Osteoblast (primary cell): ENCODE measurements around the gene IGSF3. TPM values are rescaled to one million over a fixed set of nuclear protein-coding genes. Genes with fewer than 3 reads are reported as not detected.
"Not testable (repeated sequence)": the region's sequence is repeated elsewhere in the genome, so short reads cannot be mapped to it uniquely, and the experiment has no call there.

Experiments
- DNase-seq: peaks from one replicate; pipeline ENCODE4 v3.0.0; 2011; ENCODE audit warnings: low spot score, mixed read lengths; ENCODE audit not compliant: insufficient read length; ENCODE audit errors: missing footprints
- H2AFZ ChIP-seq: 2 replicates; pipeline ENCODE4 v1.6.0; 2011; ENCODE audit warnings: mild to moderate bottlenecking, low read length
- H3K27ac ChIP-seq: 2 replicates; pipeline ENCODE4 v1.5.1; 2011; ENCODE audit warnings: mild to moderate bottlenecking, low read depth, low read length, moderate library complexity
- H3K27me3 ChIP-seq: 2 replicates; pipeline ENCODE4 v1.6.0; 2012; ENCODE audit warnings: mild to moderate bottlenecking, control low read depth, inconsistent platforms, low read length, moderate library complexity; ENCODE audit not compliant: insufficient read depth
- H3K36me3 ChIP-seq: 2 replicates; pipeline ENCODE4 v1.5.1; 2011; ENCODE audit warnings: mild to moderate bottlenecking, low read length, control low read depth, moderate library complexity; ENCODE audit not compliant: insufficient read depth
- H3K4me1 ChIP-seq: 2 replicates; pipeline ENCODE4 v1.5.1; 2011; ENCODE audit warnings: mild to moderate bottlenecking, low read length, control low read depth, moderate library complexity; ENCODE audit not compliant: insufficient read depth
- H3K4me2 ChIP-seq: 2 replicates; pipeline ENCODE4 v1.6.0; 2011; ENCODE audit warnings: mild to moderate bottlenecking, low read length; ENCODE audit not compliant: insufficient read depth
- H3K4me3 ChIP-seq: fragments of 200-600 bp; sonication (generic); 3 replicates; pipeline ENCODE4 v1.5.1; 2012; ENCODE audit warnings: mild to moderate bottlenecking, low read length, inconsistent platforms; ENCODE audit not compliant: insufficient read depth
- H3K79me2 ChIP-seq: 2 replicates; pipeline ENCODE4 v1.6.0; 2012; ENCODE audit warnings: mild to moderate bottlenecking, low read length, control low read depth, inconsistent platforms; ENCODE audit not compliant: insufficient read depth
- H3K9me3 ChIP-seq: 2 replicates; pipeline ENCODE4 v1.5.1; 2011; ENCODE audit warnings: low read depth, low read length, control low read depth
- H4K20me1 ChIP-seq: 2 replicates; pipeline ENCODE4 v1.6.0; 2012; ENCODE audit warnings: mild to moderate bottlenecking, low read length, control low read depth; ENCODE audit not compliant: insufficient read depth
- total RNA-seq: library from RNA; depleted of rRNA; stranded (reverse); fragments of >200 nt; gene quantifications from 2 replicates; pipeline ENCODE4 v1.2.3, GENCODE V29; 2012
- TF ChIP-seq, protein P1 (sequence below): IDR thresholded peaks from 2 replicates; pipeline ENCODE4 v1.5.1; 2011; ENCODE audit warnings: mild to moderate bottlenecking, low read depth, low read length, moderate library complexity; ENCODE audit errors: extremely low read depth

Gene IGSF3
- total RNA-seq, 1 donor = under 0.01 TPM

DNA sequence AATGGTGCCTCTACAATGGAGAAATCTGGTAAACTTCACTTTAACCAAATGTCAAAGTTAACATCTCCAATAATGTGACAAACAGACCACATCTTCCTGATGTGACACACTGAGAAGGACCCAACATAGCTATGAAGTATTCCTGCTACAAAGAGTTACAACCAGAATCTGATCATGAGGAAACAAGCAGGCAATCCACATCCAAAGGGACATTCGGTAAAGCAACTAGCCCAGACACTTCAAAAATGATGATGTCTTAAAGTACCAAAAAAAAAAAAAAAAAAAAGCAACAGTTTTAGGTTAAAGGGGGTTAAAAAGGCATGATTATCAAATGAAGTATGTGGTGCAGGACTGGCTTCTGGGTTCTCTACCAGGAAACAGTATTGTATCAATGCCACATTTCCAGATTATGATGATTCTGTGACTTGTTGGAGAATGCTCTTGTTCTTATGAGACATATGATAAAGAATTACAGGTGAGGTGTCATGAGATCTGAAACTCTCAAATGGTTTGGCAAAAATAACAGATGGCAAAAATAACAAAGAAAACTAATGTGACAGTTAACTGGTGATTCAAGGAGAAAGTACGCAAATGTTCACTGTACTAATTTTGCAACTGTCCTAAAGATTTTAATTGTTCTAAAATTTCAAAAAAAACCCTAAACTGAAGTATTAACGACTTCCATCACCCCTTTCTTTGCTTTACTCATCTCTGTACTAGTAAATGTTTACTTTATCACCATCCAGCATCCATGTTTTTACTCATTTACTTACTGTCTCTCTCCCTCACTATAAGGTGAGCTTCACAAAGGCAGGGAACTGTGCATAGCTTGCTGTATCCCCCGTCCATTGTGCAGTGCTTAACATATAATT is 99.5 kb downstream of the IGSF3 start:
- Histone ChIP-seq H2AFZ (no peak overlapping the region), H3K4me1 (peaks cover 15% of the 10 kb centered on the region), H3K27ac (no peak overlapping the region), H3K4me2 (no peak overlapping the region), H3K36me3 (no peaks in the 10 kb centered on the region), H3K4me3 (no peak overlapping the region), H3K9me3 (no peaks in the 10 kb centered on the region), H3K79me2 (peaks cover 33% of the 10 kb centered on the region), H3K27me3 (peaks cover 6% of the 10 kb centered on the region), H4K20me1 (no peaks in the 10 kb centered on the region)
- TF ChIP-seq, protein P1, sequence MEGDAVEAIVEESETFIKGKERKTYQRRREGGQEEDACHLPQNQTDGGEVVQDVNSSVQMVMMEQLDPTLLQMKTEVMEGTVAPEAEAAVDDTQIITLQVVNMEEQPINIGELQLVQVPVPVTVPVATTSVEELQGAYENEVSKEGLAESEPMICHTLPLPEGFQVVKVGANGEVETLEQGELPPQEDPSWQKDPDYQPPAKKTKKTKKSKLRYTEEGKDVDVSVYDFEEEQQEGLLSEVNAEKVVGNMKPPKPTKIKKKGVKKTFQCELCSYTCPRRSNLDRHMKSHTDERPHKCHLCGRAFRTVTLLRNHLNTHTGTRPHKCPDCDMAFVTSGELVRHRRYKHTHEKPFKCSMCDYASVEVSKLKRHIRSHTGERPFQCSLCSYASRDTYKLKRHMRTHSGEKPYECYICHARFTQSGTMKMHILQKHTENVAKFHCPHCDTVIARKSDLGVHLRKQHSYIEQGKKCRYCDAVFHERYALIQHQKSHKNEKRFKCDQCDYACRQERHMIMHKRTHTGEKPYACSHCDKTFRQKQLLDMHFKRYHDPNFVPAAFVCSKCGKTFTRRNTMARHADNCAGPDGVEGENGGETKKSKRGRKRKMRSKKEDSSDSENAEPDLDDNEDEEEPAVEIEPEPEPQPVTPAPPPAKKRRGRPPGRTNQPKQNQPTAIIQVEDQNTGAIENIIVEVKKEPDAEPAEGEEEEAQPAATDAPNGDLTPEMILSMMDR = no peak
- no peak for DNase-seq

DNA sequence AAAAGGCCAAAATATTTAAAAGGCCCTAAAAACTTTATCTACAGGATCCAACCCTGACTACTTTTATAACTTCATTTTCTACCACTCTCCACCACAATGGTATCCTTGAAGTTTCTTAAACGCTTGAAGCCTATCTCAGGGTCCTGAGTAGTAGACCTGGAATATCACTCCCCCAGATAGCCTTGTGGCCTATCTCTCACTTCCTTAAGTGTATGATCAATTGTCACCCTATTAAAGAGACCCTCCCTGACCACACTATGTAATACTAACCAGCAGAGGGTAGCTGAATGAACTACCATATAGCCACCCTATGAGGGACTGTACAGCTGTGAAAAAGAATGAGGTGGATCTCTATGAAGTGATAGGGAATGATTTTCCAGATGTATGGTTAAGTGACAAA is 102.3 kb downstream of the IGSF3 start:
- Histone ChIP-seq H4K20me1 (no peaks in the 10 kb centered on the region), H3K9me3 (no peaks in the 10 kb centered on the region), H3K27ac (no peak overlapping the region), H3K4me3 (no peak overlapping the region), H3K79me2 (peaks cover 42% of the 10 kb centered on the region), H2AFZ (no peak overlapping the region), H3K4me2 (no peak overlapping the region), H3K4me1 (peaks cover 11% of the 10 kb centered on the region), H3K27me3 (no peaks in the 10 kb centered on the region), H3K36me3 (no peaks in the 10 kb centered on the region)
- DNase-seq = no peak
- TF ChIP-seq, protein P1 = no peak

DNA sequence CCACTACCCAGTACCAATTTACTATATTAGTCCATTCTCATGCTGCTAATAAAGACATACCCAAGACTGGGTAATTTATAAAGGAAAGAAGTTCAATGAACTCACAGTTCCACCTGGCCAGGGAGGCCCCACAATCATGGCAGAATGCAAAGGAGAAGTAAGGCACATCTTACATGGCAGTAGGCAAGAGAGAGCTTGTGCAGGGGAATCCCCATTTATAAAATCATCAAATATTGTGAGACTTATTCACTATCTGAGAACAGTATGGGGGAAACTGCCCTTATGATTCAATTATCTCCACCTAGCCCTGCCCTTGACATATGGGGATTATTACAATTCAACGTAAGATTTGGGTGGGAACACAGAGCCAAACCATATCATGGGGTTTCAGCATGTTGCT is 103.1 kb downstream of the IGSF3 start:
- Histone ChIP-seq H2AFZ (no peak overlapping the region), H3K36me3 (no peaks in the 10 kb centered on the region), H3K27me3 (no peaks in the 10 kb centered on the region), H3K4me2 (no peak overlapping the region), H3K4me3 (no peak overlapping the region), H3K4me1 (peaks cover 7% of the 10 kb centered on the region), H3K9me3 (no peaks in the 10 kb centered on the region), H4K20me1 (no peaks in the 10 kb centered on the region), H3K79me2 (peaks cover 39% of the 10 kb centered on the region), H3K27ac (no peak overlapping the region)
- DNase-seq = no peak
- TF ChIP-seq, protein P1 = no peak

DNA sequence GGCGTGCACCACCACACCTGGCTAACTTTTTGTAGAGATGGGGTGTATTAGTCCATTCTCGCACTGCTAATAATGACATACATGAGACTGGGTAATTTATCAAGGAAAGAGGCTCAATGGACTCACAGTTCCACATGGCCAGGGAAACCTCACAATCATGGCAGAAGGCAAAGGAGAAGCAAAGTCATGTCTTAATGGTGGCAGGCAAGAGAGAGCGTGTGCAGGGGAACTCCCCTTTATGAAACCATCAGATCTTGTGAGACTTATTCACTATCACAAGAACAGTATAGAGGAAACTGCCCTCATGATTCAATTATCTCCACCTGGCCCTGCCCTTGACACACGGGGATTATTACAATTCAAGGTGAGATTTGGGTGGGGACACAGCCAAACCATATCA is 105.1 kb downstream of the IGSF3 start:
- not testable (repeated sequence) for H3K4me1 ChIP-seq, H3K27ac ChIP-seq, H3K9me3 ChIP-seq, DNase-seq, H2AFZ ChIP-seq, H3K27me3 ChIP-seq, H4K20me1 ChIP-seq, H3K36me3 ChIP-seq, H3K4me2 ChIP-seq, H3K4me3 ChIP-seq
- H3K79me2 ChIP-seq = peaks cover 36% of the 10 kb centered on the region
